Fibroblast of gingiva (primary cell): Measurements from ENCODE around the gene PLOD3.
A peak's percentile ranks its signal among the peaks of the same experiment; 100 is the strongest.

Source experiments
- DNase-seq: peaks from one replicate; pipeline ENCODE4 v3.0.0-alpha.2; 2011; ENCODE audit warnings: low read depth

Gene PLOD3

DNA sequence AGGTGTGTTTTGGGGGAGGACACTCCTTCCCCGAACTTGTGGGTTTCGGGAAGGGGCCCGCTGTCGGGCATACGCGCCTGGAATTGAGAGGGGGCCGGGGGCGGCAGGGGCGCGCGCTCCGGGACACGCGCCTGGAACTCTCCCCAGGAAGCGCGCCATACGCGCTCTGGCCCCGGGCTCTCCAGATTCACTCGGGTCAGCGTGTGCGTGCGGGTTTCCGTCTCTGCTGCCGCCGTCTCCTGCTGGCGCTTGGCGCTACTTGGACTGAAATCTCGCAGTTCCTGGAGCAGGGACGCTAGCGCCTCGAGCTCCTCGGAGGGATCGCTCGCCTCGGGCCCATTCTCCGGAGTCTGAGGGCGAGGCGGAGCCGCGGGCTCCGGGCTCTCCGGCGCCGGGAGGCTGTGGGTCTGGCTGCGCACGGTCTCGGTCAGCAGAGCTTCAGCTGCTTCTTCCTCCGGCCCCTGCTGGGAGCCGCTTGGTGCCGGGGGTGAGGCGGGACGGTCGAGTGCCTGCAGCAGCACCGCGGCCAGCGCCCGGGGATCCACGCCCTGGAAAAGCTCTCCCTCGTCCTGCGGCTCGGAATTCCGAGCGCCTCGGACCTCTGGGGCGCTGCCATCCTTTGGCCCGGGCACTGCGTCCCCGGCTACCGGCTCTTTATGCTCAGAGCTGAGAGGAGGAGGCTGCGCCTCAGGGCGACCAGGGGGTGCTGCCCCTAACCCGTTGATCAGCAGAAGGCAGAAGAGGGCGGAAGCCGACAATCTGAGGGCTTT is 53.1 kb downstream of the PLOD3 start:
- DNase-seq: peak; percentile 53

DNA sequence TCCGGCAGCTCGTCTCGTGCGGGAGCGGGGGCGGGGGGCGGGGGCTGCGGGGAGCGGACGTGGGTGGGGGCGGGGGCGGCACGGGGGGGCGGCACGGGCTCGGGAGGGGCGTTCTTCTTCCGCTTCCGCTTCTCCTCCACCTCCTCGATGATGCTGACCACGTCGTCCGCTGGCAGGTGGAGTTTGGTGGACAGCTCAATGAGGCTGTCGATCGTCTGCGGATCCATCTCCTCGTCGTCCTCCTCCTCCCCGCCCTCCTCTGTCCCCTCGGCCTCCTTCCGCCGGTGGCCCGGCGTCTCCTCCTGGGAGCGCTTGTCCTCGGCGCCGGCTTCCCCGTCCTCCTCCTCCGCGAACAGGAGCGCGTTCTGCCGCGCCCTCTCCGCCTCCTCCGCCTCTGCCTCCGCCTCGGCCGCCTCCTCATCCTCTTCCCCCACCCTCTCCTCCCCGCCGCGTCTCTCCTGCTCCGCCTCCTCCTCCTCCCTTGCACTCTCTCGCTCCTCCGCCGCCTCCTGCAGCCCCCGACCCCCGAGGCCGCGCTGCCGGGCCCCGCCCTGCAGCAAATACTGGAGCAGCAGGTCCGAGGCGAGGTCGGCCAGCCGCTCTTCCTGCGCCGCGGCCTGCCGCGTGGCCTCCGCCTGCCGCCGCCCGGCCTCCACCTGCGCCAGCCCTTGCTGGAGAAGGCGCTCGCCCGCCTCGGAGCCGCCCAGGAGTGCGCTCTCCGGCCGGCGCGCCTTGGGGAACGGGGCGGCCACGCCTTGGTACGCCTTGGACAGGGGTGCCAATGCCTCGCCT is 53.9 kb downstream of the PLOD3 start:
- no peak for DNase-seq

DNA sequence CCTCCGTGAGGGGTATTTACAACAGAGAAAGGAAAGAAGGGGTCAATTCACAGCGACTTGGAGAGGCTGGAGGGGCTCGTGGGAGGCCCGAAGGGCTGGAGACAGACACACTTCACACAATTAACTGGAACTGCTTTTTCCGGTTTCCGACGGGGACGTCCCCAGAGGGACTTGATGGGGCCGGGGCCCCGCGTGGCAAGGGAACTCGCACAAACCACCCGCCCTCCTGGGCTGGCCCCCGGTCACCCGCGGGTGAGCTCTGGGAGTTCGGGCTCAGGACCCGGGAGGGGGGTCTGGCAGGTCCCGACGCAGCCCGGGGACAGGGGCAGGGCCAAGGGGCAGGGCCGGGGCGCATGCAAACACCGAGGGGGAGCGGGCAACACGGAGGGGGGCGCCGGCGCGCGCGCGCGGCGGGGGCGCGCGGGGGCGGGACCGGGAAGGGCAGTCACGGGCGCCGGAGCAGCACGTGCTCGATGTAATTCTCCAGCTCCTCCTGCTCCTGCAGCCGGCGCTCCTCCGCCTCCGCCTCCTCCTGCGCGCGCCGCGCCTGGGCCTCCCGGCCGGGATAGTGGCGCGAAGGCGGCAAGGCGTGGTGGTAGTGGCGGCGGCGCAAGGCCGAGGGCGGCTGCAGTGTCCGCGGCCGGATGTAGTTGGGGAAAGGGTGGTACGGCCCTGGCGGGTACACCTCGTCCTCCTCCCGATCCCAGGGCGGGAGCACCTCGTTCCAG is 54.7 kb downstream of the PLOD3 start:
- DNase-seq: peak; percentile 38

DNA sequence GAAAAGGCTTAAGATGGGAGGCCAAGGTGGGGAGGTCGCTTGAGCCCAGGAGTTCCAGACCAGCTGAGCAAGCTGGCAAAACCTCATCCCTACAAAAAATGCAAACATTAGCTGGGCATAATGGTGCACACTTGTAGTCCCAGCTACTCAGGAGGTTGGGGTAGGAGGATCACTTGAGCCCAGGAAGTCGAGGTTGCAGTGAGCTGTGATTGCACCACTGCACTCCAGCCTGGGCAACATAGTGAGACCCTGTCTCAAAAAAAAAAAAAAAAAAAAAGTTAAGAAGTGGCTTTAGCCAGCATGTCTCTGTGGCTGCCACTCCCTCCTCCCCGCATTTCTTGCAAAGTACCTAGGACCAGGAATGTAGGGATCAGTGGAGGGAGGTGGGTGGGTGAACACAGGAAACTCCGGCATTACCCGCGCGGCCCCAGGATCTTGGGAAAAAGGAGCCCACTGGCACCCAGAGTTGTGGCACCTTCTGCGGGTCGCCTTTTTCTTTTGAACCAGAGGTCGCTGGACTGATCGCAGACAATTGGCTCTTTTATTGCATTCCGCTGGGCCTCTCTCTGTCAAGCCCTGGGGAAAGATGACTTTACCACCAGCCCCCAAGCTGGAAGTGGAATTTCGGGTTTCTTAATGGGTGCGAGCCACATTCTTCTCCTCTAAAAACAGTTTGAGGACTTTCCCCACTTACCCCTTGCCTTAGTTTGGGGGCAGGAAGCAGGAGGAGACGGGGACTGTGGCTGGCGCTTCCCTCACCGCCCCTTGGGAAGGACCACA is 55.5 kb downstream of the PLOD3 start:
- DNase-seq: no peak

DNA sequence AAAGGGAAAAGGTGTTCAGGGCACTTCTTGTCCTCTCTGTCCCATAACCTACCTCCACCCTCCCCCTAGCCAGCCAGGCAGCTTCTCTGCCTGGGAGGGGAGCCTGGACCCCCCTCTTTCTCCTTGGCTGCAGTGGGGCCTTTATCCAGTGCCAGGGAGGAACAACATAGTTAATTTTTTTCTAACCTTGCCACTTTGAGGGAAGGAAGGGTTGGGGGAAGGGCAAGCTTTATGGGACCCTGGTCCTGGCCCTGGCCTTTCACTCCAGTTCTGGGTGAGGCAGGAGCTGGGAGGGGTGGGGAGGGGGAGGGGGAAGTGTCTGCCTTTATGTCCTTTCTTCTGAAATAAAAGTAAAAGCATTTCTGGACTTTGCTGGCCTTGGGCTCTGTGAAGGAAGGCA is 56.5 kb downstream of the PLOD3 start:
- no peak for DNase-seq

DNA sequence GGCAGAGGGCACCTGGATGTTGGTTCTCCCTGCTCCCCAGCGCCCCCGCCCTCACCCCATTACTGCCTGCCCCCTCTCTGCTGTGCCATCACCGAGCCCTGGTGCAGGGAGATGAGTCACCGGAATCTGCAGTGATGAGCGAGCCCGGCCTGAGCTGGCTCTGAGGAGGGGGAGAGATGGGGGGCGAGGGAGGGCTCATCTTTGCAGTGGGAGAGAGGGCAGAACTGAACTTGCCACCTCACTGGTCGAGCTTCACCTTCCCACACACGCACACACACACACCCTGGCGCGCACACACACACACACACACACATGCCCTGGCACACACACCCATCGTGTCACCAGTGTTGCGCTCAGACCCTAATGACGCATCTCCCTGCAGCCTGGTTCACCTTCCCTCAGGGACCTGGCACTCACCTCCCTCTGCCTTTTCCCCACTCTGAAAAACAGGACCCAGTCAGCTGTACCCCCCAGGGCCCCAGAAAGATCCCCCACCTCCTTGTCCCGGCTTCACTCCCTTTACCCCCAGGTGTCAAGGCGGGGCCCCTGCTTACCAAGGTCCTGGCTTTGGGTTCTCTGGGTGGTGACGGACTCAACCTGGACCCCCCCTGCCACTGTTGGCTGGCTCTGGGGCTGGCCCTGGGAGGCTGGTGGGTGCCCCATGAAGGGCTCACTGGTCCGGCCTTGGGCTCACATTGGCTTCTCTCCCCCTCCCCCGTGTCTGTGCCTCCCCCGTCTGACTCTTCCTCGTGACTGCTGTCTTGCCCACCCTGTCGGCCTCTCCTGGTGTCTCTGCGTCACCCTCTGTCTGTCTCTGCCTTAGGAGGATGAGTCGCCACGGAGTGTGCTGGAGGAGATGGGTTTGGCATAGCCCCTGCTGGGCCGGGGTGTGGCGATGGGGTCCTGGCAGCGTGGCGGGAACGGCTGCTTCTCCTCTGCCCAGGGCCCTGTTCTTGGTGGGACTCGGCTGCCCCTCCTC is 57.4 kb downstream of the PLOD3 start:
- DNase-seq: no peak

DNA sequence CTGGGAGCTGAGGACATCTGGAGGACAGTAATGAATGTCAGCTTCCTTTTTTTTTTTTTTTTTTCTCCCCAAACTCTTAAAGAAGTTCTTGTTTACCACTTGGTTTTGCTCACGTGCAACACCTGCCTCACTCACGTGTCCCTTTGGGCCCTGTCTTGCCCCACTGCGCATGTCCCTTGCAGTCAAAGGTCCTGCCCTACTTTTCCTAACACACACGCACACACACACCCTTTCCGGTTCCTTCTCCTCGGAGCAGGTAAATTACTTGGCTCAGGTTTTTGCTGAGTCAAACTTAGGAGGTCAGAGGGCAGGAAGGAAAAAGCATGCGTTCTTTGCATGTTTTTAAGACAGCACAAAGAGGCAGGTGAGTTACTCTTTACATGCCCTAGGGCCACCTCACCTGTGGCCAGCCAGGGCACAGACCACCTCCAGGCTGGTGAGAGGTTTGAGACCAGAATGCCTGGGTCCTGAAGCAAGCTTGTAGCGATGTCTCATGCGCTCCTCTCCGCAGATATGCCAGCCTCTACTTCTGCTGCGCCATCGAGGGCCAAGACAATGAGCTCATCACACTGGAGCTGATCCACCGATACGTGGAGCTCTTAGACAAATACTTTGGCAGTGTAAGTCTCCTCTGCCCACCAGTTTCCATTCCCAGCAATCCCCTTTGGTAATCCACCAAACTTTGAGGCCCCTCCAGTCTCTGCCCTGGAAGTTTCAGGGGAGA is 60.4 kb downstream of the PLOD3 start:
- DNase-seq: no peak

DNA sequence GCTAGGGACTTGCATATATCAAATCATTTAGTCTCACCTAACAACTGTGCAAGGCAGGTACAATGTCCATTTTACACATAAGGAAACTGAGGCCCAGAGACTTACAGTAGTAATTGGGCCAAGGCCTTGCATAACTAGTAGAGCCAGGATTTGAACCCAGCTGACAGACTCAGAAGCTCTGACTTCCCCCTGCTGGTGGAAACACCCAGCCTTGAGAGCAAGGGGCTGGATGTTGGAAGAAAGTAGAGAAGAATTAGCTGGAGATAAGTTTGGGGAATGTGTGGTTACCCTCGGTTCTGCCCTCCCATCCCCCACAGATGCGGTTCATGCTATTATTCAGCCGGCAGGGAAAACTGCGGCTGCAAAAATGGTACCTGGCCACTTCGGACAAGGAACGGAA is 61.1 kb downstream of the PLOD3 start:
- no peak for DNase-seq
